Putamen (tissue), 1 donor: ENCODE measurements around the gene RIC3.
A peak's percentile ranks its signal among the peaks of the same experiment; 100 is the strongest.

Source experiments
- DNase-seq: peaks from one replicate; pipeline ENCODE4 v3.0.0-alpha.2; 2016; ENCODE audit warnings: low spot score

The RIC3 gene

DNA sequence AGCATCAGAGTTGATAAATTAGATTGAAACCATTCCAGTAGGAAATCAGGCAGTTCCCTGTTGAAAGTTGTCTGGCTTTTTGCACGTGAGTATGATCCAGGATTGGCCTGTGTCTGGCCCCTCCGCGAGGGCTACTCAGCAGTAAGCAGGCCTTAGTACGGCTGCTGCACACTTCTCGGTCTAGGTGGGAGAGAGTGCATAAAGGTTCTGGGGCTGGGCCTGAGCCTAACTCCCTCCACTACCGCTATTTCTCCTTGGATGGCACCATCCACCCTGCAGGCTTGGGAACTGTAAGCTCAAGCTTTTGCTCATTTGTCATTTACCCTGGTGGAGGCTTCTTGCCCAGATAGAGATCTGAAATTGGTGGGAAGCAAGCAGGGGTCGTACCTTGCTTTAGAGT is 65.9 kb downstream of the RIC3 start:
- no peak for DNase-seq

- DNase-seq: no peak
Measured at GRCh38 chr11:8102296-8102915, 66.4 kb downstream of the RIC3 start.

GRCh38 chr11:8101421-8101820 is 67.4 kb downstream of the RIC3 start:
- DNase-seq: no peak

GRCh38 chr11:8100605-8101004 is 68.2 kb downstream of the RIC3 start:
- no peak for DNase-seq

GRCh38 chr11:8100158-8100557 is 68.7 kb downstream of the RIC3 start:
- DNase-seq: no peak

DNA sequence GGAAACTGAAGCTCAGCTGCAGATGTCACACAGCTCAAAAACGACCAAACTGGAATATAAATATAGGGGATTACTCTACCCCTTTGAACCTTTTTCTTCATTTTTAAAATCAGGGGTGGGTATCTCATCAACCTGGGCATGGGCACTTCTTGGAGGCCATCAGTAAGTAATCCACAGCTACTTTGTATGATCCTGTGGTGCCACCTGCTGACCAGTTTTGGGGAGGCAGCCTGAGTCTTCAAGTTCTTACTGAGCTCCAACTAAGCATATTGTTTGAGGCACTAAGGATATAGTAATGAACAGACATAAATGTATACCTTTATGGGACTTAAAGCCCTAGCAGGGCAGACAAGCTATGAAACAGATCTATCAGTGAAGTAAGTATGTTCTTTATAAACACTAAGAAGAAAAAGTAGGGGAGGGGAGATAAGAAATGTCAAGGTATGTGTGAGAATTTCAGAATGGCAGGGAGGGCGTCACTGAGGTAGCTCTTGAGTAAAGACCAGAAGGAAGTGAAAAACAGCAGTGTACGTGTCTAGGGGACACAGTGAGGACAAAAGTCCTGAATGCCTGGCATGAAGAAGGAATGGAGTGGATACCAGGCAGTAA is 69.4 kb downstream of the RIC3 start:
- peak; percentile 72 for DNase-seq

DNA sequence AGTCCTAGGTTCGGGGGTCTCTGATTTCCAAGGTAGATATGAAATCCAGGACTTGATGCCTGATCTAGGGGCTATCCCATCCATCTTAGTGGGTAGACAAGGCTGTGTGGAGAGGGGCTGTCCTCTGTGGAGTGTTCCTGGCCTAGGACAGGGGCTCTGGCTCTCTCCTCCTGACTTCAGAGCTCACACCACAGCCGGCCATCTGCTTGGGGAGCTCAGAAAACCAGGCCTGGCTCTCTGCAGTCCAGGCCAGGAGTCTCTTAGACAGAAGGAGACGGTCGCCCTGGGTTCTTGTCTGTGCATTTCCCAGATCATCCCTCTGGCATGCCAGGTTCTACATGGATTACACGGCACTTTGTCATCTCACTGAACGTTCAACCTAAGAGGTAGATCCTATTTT is 69.9 kb downstream of the RIC3 start:
- DNase-seq: no peak

DNA sequence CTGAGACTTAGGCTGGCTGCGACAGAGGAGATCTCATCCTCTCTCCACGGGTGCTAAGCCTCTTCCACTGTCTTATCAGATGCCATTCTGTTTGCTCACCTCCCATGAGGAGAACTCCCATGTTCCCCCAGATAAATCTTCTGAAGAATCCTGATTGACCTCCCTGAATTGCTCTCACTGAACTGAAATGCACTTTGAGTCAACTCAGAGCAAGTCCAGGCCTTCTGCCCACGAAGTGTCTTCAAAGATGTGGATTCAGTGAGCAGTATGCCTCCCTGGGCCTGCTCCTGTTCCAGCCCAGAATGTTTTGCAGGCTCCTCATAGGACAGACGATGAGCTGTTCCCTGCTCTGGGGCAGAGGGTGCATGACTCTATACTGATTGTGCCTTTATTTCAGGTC is 70.5 kb downstream of the RIC3 start:
- no peak for DNase-seq

DNA sequence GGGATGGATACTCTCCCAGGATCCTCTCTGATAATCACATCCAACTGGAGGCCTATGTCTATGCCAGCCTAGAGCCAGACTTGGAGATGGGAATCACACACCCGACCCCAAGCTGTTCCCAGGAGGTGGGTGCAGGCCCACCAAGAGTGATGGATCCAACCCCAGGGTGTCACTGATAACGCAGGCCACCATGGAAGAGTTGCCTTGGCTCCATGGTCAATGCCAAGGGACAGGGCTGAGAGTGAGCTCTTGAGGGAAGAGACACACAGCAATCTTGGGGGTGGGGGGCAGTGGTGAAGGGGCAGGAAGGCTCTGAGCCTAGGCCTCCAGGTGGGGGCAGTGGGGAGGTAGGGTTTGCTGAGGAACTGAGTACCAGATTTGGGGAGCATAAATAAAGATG is 70.9 kb downstream of the RIC3 start:
- no peak for DNase-seq

DNA sequence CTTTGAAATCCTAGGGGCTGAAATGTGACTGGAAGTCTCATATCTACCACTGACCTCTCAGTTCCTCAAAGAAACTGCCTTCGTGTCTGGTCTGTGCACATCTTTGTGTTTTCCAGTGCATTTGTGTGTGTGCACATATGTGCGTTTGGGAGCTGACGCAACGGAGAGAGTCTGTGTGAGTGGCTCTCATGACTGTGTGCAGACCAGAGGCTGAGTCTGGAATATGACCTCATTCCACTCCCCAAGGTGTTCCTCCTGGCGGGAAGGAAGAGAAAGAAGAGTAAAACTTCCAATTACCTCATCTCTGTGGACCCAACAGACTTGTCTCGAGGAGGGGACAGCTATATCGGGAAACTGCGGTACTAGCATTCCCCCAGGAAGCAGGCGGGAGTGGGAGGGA is 71.4 kb downstream of the RIC3 start:
- DNase-seq: no peak

DNA sequence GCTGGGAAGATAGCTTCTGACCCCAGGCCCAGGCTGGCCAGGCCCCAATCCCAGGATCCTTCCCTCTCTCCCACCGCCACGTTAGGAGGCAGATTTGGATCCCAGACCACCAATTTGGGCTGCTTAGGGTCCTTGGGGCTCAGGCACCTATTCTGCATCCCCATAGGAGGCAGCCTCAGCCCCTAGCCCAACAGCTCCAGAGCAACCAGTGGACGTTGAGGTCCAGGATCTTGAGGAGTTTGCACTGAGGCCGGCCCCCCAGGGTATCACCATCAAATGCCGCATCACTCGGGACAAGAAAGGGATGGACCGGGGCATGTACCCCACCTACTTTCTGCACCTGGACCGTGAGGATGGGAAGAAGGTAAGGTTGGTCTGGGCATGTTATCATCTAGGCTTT is 71.8 kb downstream of the RIC3 start:
- DNase-seq: no peak

DNA sequence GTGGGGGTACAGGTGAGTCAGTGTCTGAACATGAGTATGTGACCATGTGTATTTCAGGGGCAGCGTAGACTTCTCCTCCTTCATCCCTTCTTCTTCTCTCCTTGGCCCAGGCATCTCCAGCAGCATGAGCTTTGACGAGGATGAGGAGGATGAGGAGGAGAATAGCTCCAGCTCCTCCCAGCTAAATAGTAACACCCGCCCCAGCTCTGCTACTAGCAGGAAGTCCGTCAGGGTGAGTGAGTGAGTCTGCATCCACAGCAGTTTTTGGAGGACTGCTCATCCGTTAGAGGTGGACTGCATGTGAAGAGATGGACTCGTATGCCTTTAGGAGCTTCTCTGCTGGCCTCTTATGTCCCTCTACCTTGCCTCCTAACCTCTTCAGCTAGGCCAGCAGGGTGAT is 72.2 kb downstream of the RIC3 start:
- no peak for DNase-seq

GRCh38 chr11:8095806-8096522 is 72.9 kb downstream of the RIC3 start:
- no peak for DNase-seq

- DNase-seq: no peak
Measured at GRCh38 chr11:8095371-8095770, 73.5 kb downstream of the RIC3 start.

GRCh38 chr11:8094656-8095055 is 74.2 kb downstream of the RIC3 start:
- DNase-seq: no peak

GRCh38 chr11:8093931-8094575 is 74.8 kb downstream of the RIC3 start:
- DNase-seq: no peak

GRCh38 chr11:8092587-8093424 is 76.0 kb downstream of the RIC3 start:
- DNase-seq: peak; percentile 64

DNA sequence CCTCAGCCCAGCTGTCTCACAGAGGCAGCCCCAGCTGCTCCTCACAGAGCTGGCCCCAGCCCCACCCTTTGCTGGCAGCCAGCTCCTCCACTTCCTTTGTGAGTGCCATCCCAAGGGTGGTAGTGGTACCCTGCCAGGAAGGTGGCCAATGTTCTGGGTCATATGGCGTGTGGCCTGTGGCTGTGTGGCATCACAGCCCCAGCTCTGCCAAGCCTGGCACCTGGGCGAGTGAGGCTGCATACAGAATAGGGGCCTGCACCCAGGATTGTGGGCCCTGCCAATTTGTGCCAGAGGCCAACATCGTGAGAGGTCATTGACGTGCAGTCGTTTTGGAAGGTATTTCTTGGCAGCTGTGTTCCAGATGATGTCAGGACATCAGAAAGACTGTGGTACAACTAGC is 77.1 kb downstream of the RIC3 start:
- DNase-seq: no peak

GRCh38 chr11:8090756-8091155 is 78.1 kb downstream of the RIC3 start:
- DNase-seq: no peak

- DNase-seq: no peak
Measured at GRCh38 chr11:8089791-8090510, 78.9 kb downstream of the RIC3 start.

GRCh38 chr11:8087756-8088155 is 81.1 kb downstream of the RIC3 start:
- no peak for DNase-seq

DNA sequence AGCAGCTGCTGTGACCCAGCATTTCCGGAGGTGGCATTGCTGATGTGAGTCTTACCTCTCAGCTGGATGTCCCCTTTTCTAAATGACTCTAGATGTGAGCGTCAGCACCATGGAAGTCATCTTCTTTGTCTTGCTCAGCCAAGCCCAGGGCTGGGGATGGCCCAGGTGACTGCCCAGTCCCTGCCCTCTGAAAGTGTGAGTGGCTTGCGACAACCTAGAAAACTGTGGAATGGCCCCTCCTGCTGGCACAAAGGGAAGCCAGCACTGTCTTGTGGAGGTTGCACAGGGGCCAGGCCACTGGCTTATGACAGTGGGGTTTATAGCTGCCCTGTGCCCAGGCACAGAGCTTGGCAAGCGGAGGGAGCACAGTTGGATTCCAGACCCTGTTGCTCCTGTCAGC is 81.6 kb downstream of the RIC3 start:
- no peak for DNase-seq
